GM23248 (cell line): ENCODE data around the gene MAPK8IP3.

ENCODE experiments used
- EZH2 ChIP-seq: fragments of 200-600 bp; sonication (generic); IDR thresholded peaks from 2 replicates; pipeline ENCODE4 v1.6.1; 2018; ENCODE audit warnings: antibody characterized with exemption, mild to moderate bottlenecking; ENCODE audit not compliant: insufficient read depth, poor library complexity, severe bottlenecking
- EZH2phosphoT487 ChIP-seq: fragments of 200-600 bp; sonication (generic); IDR thresholded peaks from 2 replicates; pipeline ENCODE4 v1.6.1; 2018; ENCODE audit warnings: antibody characterized with exemption, moderate library complexity, mild to moderate bottlenecking, low read depth; ENCODE audit not compliant: insufficient read depth

DNA sequence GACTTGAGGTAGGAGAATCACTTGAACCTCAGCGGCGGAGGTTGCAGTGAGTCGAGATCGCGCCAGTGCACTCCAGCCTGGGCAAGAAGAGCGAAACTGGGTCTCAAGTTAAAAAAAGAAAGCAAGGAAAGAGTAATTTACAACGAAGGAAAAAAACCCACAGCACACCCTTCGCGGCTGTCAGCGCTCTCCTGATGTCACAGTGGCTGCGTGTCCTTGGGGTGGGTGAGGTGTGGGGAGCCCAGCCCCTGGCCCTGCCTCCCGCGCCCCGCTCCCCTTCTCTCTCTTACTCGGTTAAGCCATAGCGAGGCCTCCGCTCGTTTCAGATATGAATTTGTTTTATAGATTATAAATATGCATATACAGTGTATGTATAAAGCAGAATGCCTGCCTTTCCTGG is 28.7 kb upstream of the MAPK8IP3 start:
- TF ChIP-seq EZH2phosphoT487 (no peak), EZH2 (no peak)
